Measurements from ENCODE around the gene KIAA1671.
A peak's percentile ranks its signal among the peaks of the same experiment; 100 is the strongest.

Gene KIAA1671

DNA sequence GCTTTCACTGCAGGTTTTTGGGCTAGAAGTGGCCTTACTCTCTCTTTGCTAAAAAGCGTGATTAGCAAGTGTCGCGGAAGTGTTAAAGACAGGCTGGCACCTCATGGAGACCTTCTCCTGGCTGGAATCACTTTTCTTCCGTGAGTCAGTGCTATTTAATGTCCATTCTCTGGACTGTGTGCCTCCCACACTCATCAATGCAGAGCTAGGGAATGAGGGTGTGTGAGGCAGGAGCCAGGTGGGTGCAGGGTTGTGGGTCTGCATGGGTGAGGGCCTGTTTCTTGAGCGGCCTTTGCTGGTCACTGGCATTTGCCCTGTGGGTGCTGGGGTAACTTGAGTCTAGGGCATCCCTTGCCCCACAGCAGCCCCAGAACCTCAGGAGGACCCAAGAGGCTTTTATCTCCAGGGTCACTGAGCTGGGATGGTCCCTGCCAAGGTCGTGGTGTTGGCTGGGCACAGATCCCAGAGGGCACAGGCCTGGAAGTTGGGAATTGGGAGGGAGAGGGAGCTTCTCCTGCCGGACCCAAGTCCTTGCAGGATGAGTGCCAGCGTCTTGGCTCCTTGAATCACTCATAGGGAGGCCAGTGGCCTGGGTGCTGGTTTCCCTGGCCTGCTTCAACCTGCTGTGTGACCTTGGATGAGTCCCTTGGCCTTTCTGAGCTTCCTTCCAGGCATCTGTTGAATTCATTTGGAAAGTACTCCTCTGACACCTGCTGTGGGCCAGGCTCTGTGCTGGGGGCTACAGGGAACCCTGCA lies 30.0 kb downstream of the KIAA1671 start:
- DNase-seq: no peak

DNA sequence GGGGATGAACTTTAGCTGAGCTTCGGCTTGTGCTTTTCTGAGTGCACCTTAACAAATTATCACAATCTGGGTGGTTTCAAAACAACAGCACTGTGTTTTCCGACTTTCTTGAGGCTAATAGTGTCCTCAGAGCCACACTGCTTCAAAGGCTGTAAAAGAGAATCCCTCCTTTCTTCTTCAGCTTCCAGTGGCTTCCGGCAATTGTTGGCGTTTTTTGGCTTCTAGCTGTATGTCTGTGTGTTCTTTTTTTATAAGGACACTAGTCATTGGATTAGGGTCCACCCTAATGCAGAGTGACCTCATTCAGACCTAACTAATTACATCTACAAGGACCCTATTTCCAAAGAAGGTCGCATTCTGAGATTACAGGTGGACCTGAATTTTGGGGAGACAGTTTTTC lies 30.6 kb downstream of the KIAA1671 start:
- DNase-seq: no peak

DNA sequence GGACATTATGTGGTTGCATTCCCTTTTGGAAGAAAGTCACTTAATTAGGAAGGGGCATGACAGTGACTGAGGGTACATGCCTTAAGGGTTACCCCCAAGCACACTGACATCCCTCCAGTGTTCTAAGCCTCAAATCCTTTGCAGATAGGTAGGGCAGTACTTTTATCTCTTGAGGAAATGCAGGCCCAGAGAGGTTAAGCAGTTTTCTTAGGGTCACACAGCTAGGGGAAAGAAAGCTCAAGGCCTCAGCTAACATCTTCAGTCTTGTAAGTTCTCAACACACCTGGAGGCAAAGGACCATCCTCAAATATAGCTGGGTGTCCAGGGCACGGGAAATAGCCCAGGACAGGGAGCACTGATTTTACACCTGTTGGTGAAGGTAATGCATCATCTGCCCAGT lies 31.6 kb downstream of the KIAA1671 start:
- DNase-seq: no peak

DNA sequence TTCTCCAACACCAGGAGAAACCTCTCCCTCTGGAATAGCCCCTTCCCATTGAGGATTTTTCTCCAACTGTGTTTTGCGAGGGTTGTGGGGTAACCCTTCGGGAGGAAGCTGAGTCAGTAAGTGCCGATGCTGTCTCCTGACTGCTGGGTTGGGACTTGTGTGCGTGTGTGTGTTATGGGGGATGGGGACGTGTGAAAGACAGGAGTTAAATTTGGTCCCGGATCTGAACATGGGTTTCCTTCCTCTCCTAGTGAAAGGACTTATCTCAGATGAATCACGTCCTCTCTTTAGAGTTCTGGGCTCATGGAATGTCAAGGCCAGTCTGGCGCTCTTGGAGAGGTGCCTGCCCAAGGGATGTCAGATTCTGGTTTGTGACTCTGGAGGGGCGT lies 33.3 kb downstream of the KIAA1671 start:
- DNase-seq: no peak

DNA sequence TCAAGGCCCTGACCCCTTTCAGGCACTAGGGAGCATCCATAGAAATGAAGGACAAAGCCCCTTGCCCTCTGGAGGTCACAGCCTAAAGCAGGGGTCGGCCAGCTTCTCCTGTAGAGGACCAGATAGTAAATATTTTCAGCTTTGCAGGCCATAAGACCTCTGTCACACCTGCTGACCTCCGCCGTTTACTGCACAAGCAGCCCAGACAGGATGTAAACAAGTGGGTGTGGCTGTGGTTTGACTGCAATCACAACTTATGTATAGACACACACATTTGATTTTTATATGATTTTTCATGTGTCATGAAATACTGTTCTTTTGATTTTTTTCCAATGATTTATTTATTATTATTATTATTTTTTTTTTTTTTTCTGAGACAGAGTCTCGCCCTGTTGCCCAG lies 34.3 kb downstream of the KIAA1671 start:
- DNase-seq: no peak

DNA sequence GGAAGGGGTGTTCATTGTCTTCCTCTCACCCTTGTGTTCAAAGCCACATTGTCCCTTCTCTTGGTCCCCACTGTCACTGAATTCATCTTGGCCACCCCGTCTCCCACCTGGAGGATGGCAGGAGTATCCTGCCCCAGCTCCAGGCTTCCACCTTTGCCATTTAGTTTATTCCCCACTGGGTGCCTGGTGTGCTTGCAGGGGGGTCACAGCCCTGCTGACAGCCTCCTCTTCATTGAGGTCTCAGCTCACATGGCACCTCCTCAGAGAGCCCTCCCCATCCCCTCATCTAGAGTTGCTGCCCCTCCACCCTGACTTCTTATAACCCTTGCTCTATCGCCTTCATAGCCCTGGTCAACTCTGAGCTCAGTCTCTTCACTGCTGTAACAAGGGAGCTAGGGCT lies 36.6 kb downstream of the KIAA1671 start:
- DNase-seq: no peak

DNA sequence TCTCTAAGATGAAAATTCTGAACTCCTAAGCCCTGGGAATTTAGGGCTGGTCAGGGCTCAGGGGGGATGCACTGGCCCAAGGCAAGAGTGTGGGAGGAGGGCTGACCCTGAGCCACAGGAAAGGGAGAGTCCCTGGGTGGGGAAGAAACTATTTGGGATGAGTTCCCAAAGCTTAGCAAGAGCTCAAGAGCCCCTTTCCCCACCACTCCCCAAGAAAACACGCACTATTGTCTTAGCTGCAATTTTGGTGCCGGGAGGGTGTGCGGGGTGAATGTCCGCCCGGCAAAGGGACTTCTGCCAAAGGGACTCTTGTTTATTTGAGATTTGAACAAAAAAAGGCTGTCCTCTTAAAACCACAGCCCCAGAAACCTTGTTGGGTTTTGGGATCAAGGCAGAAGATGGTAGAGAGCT lies 37.0 kb downstream of the KIAA1671 start:
- no peak for DNase-seq

DNA sequence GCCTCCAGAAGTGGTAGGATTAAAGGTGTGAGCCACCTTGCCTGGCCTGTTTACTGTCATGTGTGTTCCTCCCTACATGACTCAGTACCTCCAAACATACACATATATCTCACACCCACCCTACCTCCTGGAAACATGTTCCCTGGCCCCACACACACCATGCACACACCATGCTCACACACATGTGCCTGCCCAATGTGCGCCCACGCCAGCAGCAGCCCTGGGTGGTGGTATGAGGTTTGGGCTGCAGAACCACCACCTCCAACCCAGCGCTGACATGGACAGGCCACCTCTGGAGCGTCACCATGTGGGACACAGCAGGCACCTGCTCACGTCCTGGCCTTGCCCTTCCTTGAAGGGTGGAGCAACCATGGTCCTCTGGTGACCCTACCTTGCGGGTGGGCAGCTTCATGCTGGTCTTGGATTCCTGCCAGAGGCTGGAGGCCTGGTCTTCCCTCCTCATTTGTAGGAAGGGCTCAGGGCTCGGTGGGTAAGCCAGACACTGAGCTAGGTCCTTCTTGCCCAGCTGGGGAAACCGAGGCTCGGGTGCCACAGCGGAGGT lies 37.9 kb downstream of the KIAA1671 start:
- no peak for DNase-seq

DNA sequence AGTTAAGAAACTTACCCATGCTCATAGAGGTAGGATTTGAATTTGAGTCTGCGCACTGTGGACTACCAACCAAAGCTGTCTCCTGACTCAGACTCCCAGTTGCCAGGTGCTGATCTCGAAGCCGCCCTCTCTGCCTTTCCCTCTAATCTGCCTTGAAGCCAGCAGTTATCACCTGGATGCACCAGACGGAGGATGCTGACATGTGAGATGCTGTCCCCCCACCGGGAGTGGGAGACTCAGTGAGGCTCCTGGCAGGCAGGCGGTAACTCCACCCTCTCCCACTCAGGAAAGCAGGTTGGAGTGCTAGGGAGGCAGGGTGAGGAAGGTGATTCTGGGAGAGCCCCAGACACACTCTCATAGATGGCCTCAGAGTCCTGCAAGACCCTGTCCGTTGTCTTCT lies 40.4 kb downstream of the KIAA1671 start:
- no peak for DNase-seq

DNA sequence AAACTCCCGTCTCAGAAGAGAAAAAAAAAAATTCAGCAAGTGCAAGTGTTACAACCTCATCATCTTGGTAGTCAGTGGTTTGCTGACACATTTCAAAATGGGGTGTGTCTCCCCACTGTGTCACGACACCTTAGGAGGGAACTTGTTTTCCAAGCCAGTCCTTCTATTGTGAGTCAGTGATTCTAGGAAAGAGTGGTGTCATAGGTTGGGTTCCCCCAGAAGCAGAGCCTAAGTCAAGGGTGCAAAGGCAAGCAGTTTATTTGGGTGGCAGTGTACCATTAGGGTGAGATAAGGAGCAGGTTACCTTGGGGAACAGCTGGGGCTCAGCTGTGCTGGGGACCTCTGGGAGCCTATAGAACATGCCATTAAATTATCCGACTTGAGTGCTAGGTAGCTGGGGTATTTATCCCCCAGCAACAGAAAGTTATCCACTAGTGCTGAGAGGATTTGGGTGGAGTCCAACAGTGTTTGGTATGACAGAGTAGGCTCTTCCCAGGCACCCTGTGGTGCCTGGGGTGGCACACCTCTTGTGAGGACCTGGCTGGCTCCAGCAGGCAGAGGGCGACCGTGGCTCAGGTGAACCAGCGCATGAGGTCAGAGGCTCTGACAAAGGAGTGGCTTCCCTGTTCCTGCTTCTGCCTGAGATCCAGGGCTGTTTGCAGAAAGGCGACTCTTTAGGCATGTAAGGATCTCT lies 41.7 kb downstream of the KIAA1671 start:
- DNase-seq: peak; percentile 19

DNA sequence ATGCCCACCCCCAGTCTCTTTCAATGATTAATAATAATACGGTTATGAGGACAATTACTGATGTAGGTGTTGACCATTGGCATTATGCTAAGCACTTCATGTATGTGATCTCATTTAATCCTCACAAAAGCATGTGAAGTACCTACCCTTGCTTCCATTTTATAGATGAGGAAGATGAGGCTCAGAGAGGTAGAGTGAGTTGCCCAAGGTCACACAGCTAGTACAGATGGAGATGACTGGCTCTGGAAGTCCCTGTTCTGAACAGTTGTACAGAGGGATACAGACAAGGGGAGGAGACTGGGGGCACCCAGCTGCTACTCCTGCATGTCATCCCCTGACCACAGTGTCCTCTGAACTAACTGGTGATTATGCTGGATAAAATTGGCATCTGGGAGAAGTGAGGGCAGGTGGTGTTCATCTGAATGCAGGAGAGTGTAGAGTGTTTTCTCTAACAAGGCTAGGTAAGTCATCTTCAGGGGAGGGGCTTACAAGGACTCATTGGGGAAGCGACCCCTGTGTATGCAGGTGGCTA lies 43.2 kb downstream of the KIAA1671 start:
- DNase-seq: no peak

DNA sequence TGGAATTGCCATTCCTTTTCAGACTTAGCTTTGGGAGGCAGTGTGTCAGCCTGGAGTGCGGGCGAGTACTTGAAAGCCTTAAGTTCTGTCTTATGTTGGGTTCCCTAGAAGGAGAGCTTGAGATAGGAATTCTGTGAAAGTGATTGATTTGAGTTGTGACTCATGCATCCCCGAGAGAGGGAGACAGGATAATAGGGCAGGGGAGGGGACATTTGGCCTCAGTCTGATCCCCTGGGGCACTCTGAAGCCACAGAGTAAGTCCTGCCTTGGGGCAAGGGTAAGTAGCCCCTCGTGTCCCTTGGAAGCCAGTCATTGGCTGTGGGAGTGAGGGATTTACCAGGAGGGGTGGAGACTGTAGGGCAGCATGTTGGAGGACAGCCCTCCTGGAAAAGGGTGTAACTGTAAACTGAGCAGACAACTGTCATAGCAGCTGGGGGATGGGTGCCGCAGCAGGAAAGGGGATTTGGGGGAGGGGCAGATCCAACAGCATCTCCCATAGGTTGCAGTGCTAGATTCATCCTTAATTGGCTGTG lies 44.0 kb downstream of the KIAA1671 start:
- no peak for DNase-seq

DNA sequence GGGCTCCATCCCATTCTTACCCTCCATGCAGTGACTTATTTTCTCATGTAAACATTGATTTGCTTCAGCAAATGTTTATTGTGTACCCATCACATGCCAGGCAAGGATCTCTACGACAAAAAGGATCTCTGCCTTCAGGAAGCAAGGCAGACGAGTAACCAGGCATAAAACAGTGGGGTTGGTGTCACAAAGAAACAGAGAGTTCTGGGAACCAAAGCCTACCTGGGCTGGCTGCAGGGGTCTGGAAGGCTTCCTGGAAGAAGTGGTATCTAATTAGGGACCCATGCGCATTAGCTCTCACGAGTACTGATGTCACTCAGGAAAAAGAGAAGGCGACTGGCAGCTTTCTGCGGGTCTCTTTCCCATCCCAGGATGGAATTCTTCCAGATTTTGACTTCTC lies 44.5 kb downstream of the KIAA1671 start:
- no peak for DNase-seq

DNA sequence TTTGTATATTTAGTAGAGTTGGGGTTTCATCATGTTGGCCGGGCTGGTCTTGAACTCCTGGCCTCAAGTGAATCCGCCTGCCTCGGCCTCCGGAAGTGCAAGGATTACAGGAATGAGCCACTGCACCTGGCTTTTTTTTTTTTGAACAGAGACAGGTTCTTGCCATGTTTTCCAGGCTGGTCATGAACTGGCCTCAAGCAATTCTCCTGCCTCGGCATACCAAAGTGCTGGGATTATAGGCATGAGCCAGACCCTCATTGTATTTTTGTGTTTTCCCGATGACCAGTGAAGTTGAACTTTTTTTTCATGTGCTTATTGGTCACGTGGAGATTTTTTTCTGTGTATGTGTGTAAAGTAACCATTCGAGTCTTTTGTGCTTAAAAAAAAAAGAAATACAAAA lies 48.2 kb downstream of the KIAA1671 start:
- DNase-seq: no peak

DNA sequence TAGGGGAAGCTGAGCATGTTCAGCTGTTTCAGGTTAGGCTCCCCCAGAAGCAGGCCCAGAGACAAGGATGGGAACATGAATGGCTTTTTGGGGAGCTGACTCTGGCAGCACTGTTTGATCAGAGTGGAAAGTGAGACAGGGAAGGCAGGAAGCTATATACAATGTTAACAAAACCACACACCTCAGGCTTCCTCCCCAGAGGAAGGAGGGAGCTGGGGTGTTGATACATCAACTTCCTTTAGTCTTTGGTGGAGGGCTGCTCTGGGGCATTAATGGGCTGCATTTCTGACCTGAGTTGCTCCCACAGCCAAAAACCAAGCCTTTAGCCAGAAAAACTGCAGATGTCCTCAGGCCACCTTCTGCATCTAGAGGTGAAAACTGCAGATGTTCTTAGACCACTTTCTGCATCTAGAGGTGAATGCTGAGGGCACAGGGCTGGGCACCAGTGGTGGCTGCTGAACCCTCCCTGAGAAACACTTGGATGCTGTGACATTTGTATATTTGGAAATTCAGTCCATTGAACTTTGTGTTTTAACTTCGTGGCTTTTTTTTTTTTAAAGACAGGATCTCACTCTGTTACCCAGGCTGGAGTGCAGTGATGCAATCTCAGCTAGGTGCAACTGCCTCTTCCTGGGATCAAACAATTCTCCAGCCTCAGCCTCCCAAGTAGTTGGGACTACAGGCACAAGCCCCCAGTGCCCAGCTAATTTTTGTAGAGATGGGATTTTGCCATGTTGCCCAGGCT lies 49.9 kb downstream of the KIAA1671 start:
- DNase-seq: no peak

DNA sequence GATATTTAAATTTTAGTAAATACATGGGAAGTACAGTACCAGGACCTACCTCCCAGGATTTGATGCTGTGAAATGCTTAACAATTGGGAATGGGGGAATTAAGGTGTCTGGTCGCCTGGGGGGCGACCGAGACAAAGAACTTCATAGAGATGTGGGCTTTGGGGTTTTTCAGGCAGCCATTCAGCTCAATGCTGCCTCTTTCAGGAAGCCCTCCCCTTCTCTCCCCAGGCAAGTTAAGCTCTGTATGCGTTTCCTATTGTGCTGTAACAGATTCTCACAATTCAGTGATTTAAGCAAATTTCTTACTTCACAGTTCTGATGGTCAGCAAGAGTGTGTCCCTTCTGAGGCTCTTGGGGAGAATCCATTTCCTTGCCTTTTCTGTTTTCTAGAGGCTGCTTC lies 53.8 kb downstream of the KIAA1671 start:
- DNase-seq: no peak

DNA sequence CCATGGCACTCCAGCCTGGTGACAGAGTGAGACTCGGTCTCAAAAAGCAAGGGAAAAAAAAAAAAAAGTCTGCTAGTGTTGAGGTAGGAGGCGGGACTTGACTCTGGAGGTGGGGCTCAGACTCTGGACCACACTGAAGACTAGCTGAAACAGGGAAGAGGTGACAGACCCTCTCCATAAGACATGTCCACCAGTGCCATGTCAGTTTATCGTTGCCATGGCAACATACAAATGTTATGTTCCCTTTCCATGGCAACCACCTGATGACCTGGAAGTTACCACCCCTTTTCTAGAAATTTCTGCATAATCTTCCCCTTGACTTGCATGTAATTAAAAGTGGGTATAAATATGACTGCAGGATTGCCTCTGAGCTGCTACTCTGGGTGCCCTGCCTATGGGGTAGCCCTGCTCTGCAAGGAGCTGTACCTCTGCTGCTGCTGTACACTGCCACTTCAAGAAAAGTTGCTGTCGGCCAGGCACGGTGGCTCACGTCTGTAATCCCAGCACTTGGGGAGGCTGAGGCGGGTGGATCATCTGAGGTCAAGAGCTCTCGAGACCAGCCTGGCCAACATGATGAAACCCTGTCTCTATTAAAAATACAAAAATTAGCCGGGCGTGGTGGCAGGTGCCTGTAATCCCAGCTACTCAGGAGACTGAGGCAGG lies 55.1 kb downstream of the KIAA1671 start:
- no peak for DNase-seq

DNA sequence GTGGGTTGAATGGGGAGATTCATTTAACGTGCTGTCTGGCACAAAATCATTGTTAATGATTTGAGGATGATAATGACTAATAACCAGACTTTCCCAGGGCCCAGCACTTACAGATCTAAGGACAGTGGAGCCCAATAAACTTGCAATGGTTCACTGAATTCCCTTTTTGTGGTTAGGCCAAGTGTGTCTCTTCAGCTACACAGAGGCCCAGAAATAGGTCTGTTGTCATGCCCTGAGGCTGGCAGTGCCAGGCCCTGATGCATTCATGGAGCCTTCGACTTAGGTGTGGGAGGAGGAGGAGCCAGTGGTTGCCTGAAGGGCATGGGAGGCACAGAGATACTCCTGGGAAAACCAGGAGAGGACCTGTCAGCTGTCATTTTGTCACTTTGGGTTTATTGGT lies 56.1 kb downstream of the KIAA1671 start:
- DNase-seq: no peak

DNA sequence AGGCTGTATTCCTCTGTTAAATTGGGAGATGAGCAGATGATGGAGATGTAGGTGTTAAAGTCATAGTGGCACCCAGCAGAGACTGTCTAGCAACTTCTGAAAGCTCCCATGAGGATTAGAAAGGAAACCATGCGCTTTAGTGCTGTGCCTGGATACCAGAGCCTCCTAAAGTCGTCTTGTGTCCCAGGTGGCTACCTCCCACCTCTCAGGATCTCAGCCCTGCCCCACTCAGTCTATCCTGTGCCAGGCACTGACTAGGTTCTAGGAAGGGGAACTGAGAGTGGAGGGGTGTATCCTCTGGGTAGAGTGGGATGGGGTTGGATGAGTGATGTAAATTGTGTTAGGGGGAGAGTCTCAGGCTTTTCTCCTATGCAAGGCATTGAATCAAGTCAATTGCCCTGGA lies 60.2 kb downstream of the KIAA1671 start:
- no peak for DNase-seq

DNA sequence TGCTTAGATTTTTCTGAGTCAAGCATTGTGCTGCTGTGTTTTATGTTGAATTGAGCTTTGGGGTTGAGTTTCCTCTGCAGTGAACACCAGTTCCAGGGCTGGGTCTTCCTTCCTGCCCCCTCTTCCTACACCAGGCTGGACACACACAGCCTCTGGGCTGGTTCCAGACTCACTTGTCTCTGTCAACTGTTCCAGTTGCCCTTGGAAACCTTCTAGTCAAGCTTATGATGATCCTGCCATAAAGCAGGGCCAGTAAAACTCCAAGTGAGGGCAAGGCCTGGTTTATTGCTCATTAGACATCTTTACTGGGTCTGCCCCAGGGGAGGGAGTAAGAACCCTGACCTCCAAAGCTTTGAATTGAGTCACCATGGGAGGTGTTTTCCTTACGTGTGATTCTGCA lies 61.1 kb downstream of the KIAA1671 start:
- no peak for DNase-seq

DNA sequence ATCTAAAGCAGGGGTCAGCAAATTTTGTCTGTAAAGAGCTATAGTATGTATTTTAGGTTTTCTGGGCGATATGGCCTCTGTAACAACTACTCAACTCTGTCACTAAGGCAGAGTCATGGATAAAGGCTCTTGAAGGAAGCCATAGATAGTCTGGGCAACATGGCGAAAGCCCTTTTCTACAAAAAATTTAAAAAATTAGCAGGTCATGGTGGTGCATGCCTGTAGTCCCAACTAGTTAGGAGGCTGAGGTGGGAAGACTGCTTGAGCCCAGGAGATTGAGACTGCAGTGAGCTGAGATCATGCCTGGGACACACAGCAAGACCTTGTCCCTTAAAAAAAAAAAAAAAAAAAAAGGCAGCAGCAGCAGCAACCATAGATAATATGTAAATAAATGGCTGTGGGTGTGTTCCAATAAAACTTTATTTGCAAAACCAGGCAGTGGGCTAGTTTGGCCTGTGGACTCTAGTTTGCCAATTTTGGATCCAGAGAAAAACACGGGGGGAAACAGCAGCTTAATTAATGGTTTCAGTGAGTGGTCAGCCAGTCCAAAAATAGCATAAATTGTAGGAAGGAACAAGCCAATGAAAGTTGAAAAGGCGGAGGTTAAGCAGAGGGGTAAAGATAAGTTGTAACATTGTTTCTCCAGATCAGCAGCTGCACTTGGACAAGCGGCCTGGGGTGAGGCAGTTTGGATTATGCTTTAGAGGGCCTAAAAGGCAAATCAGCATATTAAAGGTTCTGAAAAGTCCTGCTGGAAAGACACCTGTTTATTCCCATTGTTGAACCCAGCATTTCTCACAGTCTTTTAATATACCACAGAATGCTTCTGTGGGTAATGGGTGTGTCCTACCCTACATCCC lies 62.6 kb downstream of the KIAA1671 start:
- DNase-seq: no peak

DNA sequence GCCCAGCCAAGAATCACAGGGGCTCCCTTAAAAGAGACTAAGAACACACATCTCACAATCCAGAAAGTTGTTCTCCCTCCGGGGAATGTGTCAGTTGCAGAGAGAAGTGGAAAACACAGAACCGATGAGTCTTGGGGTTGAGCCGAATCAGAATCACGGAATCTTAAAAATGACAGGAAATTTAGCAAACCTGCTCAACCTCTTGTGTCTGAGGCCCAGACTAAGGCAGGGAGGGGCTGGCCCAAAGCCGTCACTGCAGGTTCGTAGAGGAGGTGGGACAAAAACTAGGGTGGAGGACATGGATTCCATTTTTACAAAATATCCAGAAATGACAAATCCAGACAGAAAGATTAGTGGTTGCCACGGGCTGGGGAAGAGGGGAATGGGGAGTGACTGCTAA lies 63.8 kb downstream of the KIAA1671 start:
- no peak for DNase-seq
